ENCODE measurements around the gene RASD1. TPM values are rescaled to one million over a fixed set of nuclear protein-coding genes. Genes with fewer than 3 reads are reported as not detected.
"Not testable (repeated sequence)": the region's sequence is repeated elsewhere in the genome, so short reads cannot be mapped to it uniquely, and the experiment has no call there.

Gene RASD1
- total RNA-seq, 2 donors from 2014 or later: 124 to 175 TPM

DNA sequence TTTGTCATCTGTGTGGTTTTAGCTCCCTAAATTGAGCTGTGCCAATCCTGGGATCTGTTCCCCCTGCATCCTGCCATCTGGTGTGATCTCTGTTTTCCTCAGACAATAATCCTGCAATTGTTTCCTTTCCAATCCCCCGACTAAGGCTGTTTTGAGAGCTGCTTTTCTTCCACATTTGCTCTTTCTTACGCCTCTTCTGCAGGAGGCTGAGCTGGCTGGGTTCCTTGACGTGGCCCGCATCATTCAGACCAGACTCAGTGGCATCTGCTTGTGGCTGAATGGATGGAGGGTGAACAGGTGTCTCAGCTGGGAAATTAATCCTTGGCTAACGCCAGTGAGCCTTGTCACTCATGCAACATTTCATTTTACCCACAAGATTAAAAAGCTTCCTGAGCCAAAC is 29.2 kb downstream of the RASD1 start:
- DNase-seq (ENCODE audit: low spot score): no peak
- no peaks in the 10 kb centered on the region for H3K27me3 ChIP-seq (replicated peaks; ENCODE audit: insufficient read depth)
- intact Hi-C loops (cut with DNase I): no loop called here
- H3K9me3 ChIP-seq: no peaks in the 10 kb centered on the region
- TF ChIP-seq, protein P1, sequence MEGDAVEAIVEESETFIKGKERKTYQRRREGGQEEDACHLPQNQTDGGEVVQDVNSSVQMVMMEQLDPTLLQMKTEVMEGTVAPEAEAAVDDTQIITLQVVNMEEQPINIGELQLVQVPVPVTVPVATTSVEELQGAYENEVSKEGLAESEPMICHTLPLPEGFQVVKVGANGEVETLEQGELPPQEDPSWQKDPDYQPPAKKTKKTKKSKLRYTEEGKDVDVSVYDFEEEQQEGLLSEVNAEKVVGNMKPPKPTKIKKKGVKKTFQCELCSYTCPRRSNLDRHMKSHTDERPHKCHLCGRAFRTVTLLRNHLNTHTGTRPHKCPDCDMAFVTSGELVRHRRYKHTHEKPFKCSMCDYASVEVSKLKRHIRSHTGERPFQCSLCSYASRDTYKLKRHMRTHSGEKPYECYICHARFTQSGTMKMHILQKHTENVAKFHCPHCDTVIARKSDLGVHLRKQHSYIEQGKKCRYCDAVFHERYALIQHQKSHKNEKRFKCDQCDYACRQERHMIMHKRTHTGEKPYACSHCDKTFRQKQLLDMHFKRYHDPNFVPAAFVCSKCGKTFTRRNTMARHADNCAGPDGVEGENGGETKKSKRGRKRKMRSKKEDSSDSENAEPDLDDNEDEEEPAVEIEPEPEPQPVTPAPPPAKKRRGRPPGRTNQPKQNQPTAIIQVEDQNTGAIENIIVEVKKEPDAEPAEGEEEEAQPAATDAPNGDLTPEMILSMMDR (IDR thresholded peaks at IDR 0.05): no peak
- TF ChIP-seq POLR2A (IDR thresholded peaks at IDR 0.05): no peak
- TF ChIP-seq POLR2AphosphoS5 (IDR thresholded peaks at IDR 0.05): no peak
- WGBS: 66% methylated on average over 5 of the region's 5 CpGs
- no peak overlapping the region for H3K27ac ChIP-seq
- H3K4me1 ChIP-seq (replicated peaks): no peaks in the 10 kb centered on the region
- no peak overlapping the region for H3K4me3 ChIP-seq
- no peaks in the 10 kb centered on the region for H3K36me3 ChIP-seq

DNA sequence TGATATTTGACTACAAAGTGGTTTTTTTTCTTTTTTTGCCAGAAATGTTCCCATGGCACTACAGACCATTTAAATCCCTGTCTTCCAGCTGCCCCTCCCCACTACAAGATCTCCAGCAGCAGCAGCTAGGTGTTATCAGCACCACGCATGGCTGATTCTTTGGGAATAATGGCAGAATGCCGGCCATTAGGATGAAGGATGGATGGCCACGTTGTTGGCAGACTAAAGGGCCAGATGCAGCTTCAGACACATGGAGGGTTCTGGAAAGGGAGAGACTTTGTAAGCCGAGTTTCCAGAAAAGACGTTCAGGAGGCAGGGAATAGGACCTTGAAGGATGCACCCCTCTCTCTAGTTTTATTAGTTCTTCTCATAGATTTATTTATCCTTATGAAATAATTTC is 29.7 kb downstream of the RASD1 start:
- Histone ChIP-seq H3K9me3 (no peaks in the 10 kb centered on the region), H3K36me3 (no peaks in the 10 kb centered on the region), H3K4me3 (no peak overlapping the region), H3K27ac (no peak overlapping the region), H3K4me1 (replicated peaks) (no peaks in the 10 kb centered on the region), H3K27me3 (replicated peaks; ENCODE audit: insufficient read depth) (no peaks in the 10 kb centered on the region)
- WGBS: 52% methylated on average over 5 of the region's 5 CpGs
- no peak for DNase-seq (ENCODE audit: low spot score)
- intact Hi-C loops (cut with DNase I): no loop called here
- TF ChIP-seq POLR2AphosphoS5 (IDR thresholded peaks at IDR 0.05) (no peak), POLR2A (IDR thresholded peaks at IDR 0.05) (no peak)
- TF ChIP-seq, protein P1 (IDR thresholded peaks at IDR 0.05): no peak

DNA sequence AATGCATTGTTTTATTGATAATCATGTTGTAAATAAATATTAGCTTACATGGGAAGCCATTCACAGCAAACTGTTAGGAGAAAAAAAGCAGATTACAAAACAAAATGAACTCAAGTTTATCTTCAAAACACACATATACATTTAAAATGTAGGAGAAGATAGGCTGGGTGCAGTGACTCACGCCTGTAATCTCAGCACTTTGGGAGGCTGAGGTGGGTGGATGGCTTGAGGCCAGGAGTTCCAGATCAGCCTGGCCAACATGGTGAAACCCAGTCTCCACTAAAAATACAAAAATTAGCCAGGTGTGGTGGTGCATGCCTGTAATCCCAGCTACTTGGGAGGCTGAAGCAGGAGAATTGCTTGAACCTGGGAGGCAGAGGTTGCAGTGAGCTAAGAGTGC is 30.3 kb downstream of the RASD1 start:
- H3K36me3 ChIP-seq; DNase-seq (ENCODE audit: low spot score); H3K27me3 ChIP-seq (replicated peaks; ENCODE audit: insufficient read depth); H3K4me1 ChIP-seq (replicated peaks); H3K27ac ChIP-seq; H3K9me3 ChIP-seq; H3K4me3 ChIP-seq; intact Hi-C loops (cut with DNase I): not testable (repeated sequence)
- 40% methylated on average over 1 of the region's 1 CpG for WGBS

DNA sequence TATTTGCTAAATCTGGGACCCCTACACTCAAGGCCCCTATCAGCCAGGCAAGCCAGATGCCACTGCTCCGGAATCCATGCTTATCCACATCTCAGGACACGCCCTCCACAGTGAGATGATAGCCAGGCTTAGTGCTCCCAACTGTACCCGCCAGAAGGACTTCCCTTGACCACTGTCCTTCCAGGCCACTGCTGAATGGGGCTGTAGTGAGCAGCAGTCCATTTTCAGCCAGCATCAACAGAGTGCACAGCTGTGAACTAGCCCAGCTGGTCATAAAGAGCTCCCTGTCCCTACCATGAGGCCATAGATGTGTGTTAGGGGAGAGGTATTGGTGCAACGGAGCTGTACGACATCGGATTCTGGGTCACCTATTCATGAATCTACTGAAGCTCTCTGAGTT is 32.4 kb downstream of the RASD1 start:
- TF ChIP-seq, protein P1 (IDR thresholded peaks at IDR 0.05): no peak
- no peak for TF ChIP-seq POLR2A (IDR thresholded peaks at IDR 0.05)
- no peak for TF ChIP-seq POLR2AphosphoS5 (IDR thresholded peaks at IDR 0.05)
- Histone ChIP-seq H3K4me1 (replicated peaks) (no peaks in the 10 kb centered on the region), H3K27me3 (replicated peaks; ENCODE audit: insufficient read depth) (no peaks in the 10 kb centered on the region), H3K27ac (no peak overlapping the region), H3K4me3 (no peak overlapping the region), H3K36me3 (no peaks in the 10 kb centered on the region), H3K9me3 (no peaks in the 10 kb centered on the region)
- no peak for DNase-seq (ENCODE audit: low spot score)
- intact Hi-C loops (cut with DNase I): no loop called here
- WGBS: 81% methylated on average over 6 of the region's 6 CpGs

DNA sequence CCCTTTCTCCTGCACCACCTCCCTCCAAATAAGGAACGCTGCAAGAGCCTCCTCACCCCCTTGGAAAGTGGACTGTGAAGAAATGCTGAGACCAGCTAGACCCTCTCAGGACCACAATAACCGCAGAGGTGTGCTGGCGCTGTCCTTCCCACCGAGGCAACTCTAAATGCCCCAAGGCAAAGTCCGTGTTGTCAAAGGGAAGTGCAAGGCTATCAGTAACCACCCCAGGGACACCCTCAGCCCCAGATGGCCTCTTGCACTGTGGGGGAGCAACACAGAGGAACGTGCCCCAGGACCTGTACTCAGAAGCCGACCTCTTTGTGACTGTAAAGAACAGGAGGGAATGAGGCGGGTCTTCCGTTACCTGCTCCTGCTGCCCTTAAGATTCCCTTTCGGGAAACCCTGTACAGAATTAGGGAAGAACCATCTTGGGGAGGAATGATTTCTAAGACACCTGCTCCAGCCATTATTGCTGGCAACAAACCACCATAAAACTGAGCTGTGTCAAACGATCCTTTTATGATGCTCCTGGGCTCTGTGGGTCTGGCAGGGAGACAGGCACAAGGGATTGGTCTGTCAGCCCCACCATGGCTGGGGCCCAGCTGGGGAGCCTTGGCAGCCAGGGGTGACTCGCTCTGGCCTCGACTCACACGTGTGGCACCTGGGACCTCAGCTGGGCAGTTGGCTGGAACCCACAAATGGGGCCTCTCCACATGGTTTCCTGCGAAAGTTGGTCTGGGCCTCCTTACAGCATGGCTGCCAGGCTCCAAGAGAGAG is 34.0 kb downstream of the RASD1 start:
- no peak overlapping the region for H3K4me3 ChIP-seq
- H3K36me3 ChIP-seq: no peaks in the 10 kb centered on the region
- H3K9me3 ChIP-seq: no peaks in the 10 kb centered on the region
- H3K4me1 ChIP-seq (replicated peaks): no peaks in the 10 kb centered on the region
- intact Hi-C loops (cut with DNase I): no loop called here
- WGBS: 60% methylated on average over 15 of the region's 15 CpGs
- TF ChIP-seq, protein P1 (IDR thresholded peaks at IDR 0.05): no peak
- TF ChIP-seq POLR2AphosphoS5 (IDR thresholded peaks at IDR 0.05) (no peak), POLR2A (IDR thresholded peaks at IDR 0.05) (no peak)
- no peaks in the 10 kb centered on the region for H3K27me3 ChIP-seq (replicated peaks; ENCODE audit: insufficient read depth)
- no peak overlapping the region for H3K27ac ChIP-seq
- DNase-seq (ENCODE audit: low spot score): no peak
